Nucleus accumbens (tissue), 56 donors: Measurements from ENCODE around the gene NFKBIZ.

Experiments used
- DNase-seq, 56 donors: peaks; one replicate each; lab custom pipeline; 2025; lab: John Stamatoyannopoulos, UW

NFKBIZ gene, protein sequence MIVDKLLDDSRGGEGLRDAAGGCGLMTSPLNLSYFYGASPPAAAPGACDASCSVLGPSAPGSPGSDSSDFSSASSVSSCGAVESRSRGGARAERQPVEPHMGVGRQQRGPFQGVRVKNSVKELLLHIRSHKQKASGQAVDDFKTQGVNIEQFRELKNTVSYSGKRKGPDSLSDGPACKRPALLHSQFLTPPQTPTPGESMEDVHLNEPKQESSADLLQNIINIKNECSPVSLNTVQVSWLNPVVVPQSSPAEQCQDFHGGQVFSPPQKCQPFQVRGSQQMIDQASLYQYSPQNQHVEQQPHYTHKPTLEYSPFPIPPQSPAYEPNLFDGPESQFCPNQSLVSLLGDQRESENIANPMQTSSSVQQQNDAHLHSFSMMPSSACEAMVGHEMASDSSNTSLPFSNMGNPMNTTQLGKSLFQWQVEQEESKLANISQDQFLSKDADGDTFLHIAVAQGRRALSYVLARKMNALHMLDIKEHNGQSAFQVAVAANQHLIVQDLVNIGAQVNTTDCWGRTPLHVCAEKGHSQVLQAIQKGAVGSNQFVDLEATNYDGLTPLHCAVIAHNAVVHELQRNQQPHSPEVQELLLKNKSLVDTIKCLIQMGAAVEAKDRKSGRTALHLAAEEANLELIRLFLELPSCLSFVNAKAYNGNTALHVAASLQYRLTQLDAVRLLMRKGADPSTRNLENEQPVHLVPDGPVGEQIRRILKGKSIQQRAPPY

DNA sequence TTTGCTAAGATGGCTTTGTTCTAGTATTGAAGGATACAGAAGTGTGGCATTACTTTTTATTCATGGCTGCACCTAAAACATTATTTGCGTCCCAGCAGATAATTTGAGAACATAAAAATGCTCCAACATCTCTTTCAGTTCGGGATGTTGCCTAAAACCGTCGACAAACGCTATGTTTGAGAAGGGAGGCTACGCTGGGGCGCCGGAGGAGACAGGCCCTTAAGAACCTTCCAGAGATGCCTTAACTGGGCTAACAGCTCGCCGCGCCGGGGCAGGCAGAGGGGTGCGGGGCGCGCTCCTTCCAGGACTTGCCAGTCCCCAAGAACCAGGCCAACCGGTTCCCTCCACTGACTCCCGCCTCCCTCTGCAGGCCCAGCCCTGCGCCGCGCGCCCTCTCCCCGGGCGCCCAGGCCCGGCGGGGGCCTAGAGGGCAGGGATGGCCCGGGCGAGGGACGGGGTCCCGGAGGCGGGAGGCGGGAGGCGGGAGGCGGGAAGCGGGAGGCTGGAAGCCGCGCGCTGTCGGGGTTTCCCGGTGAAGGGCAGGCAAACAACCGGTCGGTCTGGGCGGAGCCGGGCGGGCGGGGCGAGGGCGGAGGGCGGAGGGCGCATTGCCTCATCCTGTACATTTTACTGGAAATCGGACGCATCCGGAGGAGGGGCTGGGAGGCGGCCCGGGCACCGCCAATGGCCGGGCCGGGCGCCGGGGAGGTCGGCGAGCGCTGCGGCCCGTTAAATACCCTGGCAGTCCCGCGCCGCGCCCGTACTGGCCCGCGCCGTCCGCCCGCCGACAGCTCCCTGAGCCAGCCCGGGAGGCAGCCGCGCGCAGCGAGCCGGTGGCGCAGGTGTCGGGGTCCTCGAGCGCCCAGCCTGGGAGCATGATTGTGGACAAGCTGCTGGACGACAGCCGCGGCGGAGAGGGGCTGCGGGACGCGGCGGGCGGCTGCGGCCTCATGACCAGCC is at the start of gene NFKBIZ:
NFKBIZ (plus strand) TSS at position 761 of the 960 bp plus-strand sequence; CDS start at position 876, 115 bp downstream.
- DNase-seq: peak; percentile 24 to 94 (median 84)

DNA sequence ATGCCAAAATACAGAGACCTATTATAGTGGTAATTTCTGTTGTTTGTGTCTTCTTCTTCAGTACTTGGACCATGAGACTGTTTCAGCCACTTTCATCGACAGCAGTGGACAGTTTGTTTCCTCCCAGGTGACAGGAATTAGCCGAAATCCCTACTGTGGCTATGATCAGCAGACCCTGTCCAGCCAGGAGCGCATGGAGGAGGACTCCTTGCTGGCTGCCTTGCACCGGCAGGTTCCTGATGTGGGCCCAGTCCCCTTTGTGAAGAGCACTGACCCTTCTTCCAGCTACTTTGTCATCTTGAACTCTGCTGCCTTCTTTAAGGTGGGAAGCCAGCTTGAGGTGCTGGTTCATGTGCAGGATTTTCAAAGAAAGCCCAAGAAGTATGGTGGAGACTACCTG is 48.1 kb upstream of the NFKBIZ start:
- DNase-seq: no peak

DNA sequence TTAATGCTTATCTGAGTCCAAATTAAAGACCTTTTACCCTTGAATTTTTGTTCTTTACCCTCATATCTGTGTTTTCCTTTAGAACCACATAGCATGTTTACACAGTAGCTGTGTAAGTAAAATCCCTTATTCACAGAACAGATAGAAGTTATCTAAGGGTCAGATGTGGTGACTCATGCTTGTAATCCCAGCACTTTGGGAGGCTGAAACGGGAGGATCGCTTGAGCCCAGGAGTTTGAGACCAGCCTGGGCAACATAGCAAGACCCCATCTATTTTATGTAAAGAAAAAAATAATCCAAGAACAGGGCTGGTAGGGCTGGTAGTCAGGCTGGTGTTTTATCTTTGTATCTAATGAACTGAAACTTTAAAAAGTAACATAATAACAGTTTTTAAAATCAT is 47.1 kb upstream of the NFKBIZ start:
- DNase-seq: no peak

DNA sequence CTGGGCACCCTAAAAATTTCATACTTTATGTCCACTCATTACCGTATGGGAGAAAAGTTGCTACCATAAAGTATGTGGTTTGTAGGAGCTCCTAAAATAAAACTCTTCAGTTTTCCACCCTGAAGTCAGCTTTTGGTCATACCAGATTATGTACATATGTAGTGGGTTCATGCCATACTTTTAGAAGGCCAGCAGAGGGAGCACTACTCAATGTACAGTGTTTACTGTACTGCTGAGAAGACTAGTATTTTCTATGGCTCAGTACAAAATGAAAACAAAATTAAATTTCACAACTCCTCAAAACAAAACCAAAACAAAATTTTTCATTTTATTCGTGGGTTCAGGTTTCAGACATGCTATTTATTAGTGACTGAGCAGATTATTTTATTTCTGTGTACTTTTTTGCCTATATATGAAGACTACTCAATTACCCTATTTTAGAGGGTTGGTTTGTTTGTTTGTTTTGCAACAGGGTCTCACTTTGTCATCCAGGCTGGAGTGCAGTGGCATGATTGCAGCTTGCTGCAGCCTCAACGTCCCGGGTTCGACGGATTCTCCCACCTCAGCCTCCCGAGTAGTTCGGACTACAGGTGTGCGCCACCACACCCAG is 46.0 kb upstream of the NFKBIZ start:
- peak in 19 of 56 donors; percentile 3 to 69 (median 22) for DNase-seq

DNA sequence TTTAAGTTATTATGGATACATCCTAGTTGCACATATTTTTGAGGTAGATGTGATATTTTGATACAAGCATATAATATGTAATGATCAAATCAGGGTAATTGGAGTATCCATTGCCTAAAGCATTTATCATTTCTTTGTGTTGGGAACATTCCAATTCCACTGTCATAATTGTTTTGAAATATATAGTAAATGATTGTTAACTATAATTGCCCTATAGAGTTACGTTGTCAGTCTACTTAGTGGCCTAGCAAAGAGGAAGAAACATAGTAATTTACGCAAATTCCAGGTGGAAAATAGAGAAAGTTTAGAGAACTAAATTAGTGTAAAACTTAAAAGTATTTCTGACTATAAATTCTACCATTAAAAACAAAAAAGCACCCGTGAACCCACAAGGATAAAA is 45.4 kb upstream of the NFKBIZ start:
- no peak for DNase-seq

DNA sequence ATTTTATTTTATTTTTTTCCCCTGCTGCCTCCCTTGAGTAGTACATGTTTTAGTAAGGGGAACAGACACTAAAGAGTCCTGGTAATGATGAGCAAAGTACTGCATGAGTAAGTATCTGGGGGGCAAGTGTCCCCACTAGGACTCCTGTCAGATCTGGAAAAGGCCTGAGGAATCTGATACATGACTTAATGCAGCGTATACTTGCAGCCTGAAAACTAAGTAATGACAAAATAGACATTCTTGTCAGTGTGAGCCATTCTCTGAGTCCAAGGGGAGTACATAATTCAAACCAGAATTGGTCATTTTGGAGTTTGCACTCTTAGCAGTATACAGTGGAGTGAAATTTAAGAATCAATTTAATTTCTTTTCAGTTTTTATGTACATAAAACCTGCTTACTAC is 42.8 kb upstream of the NFKBIZ start:
- DNase-seq: no peak

DNA sequence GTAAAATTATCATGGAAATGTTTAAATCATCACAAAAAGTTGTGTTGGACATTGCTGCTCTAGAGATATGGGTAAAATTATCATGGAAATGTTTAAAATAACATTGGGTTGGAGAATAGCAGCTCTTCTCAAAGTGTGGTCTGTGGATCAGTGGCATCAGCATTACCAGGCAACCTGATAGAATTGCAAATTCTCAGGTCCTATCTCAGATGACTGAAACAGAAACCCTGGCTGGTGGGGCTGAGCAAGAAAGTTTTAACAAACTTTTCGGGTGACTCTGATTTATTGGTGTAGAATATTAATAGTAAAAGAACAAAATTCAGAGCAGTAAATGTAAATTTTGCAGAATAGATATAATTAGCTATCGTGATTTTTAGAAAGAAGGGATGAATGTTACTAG is 41.4 kb upstream of the NFKBIZ start:
- DNase-seq: no peak

DNA sequence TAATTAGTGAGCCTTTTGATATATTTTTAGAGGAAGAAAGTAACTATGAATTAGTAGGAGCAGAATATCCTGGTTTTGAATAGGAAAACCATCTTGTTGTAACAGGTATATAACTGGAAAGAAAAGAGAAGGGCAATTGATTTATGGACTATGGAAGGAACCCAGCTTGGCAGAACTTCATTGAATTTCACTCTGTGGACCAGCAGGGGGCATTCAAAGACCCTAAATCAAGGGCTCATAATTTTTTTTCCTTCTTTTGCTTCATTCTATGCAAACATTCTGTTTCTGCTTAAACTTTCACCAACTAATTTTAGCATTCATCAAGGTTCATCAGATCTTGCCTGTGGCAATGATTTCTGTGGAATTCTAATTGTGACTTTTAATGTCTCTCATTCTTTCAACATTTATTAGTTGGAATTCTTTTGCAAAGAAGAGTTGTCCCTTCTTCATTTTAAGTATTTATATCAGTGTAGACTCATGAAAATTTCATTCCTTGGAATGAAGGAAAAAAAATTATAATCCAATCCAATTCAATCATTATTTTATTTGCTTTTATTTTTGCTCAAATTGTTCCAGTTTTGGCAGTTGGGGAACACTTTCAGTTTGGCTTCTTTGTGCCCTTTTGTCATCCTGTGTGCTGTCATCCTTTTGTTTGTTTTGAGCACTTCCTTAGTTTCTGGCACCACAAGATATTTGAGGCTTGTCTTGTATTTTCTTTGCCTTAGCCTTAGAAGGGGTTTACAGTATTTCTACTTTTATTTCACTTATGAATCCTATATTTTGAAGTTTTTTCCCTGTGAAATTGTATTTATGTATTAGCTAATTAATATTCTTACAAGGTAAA is 39.9 kb upstream of the NFKBIZ start:
- DNase-seq: peak in 6 of 56 donors; percentile 1 to 28 (median 2)

DNA sequence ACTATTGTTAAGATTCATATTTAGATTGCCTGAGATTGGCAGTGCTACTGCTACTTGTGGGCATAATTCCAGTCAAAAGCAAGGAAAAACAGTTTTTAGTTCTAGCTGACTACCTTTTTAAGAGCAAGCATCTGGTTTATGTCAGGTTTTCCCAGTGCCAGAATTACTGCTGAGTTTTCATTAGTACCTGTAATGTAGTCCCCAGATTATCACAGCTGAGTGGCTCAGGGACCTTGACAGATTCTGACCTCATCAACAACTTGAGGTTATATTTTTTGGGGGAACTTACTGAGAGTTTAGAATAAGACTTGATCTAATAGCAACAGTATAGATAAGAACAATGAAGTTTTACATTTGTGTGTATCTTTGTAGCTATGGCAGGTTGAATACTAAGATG is 39.3 kb upstream of the NFKBIZ start:
- DNase-seq: no peak

DNA sequence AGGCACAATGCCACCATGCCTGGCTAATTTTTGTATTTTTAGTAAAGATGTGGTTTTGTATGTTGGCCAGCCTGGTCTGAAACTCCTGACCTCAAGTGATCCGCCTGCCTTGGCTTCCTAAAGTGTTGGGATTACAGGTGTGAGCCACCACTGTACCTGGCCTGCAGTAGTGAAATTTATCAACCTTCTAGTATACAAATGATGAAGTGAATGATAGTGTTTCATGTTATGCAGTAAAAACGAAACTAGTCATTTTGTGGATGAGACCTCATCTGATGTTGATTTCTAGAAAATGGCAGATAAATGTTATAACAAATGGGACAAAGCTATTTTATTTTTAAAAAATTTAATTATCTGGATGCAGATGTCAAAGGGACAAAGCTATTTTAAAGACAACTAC is 37.4 kb upstream of the NFKBIZ start:
- no peak for DNase-seq

DNA sequence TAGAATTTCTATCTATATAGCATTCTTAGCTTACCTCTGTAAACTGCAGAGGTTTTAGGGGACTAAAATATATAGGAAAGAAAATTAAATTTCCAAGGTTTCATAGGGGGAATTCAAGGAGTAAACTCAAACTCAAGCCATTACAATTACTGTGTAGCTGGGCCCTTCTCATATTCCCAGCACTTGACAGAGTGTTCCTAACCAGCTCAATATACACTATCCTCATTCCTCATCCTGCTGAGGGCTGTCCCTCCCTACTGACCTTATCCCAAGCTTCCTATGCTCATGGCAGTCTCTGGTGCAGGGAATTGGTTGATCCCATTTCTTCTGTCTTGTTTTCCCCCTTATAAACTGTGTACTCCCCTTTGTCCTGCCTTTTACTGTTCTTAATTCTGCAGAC is 36.4 kb upstream of the NFKBIZ start:
- no peak for DNase-seq

DNA sequence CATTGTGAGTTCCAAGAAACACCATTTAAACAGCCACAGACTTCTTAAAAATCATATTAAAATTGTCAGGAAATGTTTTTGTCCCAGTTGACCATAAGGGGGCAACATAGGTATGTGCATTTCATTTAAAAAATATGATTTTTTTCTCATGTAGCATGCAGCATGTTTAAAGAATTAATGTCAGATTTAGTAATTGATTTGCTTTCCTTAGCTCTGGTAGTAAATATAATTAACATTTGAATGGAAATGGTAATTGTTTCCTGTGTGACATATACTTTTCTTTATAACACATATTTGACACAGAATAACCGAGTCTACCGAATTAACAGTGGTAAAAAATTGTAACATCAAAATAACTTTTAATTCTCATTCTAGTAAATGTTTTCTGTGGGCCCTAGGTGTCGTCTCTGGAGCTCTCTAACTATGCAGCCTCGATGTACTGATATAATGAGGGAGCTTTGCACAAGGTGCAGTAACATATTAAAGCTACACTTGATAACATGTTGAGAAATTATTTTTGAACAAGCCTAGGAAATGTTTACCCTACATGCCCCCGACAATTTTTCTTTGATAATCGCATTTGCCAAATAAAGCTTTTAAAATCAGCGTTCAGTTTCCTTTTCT is 35.4 kb upstream of the NFKBIZ start:
- DNase-seq: no peak

DNA sequence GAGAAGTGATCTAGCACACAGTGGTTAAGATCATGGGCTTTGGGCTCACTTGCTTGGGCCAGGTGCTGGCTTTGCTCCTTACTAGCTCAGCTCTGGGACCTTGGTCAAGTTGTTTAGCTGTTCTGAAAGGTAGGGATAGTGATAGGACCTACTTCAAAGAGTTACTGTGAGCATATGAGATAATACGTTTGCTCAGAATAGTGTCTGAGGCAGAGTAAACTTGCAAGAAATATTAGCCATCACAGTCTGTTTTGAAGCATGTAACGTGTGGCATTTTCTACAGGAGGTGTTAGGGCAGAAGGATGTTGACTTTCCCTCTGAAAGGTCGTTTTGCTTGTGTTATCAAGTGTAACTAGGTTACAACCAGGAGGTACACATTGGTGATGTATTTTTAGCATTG is 34.5 kb upstream of the NFKBIZ start:
- DNase-seq: no peak

DNA sequence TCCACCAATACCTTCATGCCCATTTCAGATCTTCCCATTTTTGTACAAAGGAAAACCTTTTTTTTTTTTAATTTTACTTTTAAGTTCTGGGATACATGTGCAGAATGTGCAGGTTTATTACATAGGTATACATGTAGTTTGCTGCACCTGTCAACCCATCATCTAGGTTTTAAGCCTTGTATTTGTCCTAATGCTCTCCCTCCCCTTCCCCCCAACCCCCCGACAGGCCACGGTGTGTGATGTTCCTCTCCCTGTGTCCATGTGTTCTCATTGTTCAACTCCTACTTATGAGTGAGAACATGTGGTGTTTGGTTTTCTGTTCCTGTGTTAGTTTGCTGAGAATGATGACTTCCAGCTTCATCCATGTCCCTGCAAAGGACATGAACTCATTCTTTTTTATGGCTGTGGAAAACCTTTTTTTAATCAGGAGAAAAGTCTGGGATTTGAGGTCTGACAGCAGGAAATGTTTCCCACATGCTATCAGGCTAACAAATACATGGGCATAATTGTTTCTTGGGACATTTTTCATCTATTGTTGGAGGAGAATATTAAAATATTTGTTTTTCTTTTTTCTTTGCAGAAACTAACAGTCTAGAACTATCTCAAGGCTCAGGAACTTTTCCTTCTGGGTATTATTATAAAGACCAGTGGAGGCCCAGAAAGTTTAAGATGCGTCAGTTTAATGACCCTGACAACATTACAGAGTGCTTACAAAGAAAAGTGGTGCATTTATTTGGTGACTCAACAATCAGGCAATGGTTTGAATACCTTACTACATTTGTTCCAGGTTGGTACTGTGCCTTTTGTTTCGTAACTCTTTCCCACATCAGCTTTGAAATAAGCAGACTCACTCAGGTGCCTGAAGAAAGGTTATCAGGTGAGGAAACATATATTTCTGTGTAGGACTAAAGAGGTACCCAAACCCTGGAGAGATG is 32.8 kb upstream of the NFKBIZ start:
- DNase-seq: no peak

DNA sequence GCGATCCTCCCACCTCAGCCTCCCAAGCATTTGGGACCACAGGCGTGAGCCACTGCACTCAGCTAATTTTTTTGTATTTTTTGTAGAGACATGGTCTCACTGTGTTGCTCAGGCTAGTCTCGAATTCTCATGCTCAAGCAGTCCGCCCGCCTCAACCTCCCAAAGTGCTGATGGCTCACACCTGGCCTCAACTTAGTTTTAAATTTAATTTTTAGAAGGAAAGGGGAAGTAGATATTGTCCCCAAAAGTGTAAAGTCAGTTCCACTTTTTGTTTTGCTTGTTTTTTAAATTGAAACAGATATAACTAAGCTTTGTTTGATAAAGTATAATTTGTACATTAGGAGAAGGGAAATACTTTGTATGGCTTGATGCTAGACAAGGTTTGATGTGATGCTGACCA is 31.3 kb upstream of the NFKBIZ start:
- DNase-seq: no peak

DNA sequence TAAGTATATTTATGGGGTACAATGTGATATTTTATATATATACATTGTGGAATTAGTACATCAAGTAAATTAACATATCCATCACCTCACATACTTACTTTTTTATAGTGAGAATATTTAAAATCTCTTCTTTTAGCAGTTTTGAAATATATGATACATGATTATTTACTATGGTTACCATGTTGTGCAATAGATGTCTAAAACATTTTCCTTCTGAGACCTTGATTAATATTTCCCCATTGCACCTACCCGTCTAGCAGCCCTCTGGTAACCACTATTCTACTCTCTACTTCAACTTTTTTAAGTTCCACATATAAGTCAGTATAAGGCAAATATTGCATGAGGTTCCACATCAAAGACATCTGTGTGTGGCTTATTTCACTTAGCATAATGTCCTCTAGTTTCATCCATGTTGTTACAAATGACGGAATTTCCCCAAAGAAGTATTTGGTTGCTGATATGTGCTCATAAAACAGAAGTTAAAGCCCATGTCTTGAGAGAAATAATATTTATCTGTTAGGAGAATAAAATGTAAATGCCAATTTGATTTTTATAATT is 29.6 kb upstream of the NFKBIZ start:
- DNase-seq: no peak

DNA sequence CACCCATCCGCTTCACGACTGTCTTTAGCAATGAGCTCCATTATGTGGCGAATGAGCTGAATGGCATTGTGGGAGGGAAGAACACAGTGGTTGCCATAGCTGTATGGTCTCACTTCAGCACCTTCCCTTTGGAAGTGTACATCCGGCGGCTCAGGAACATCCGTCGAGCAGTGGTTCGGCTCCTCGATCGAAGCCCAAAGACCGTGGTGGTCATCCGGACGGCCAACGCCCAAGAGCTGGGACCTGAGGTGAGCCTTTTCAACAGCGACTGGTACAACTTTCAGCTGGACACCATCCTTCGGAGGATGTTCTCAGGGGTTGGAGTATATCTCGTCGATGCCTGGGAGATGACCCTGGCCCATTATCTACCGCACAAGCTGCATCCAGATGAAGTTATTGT is 27.8 kb upstream of the NFKBIZ start:
- DNase-seq: no peak

DNA sequence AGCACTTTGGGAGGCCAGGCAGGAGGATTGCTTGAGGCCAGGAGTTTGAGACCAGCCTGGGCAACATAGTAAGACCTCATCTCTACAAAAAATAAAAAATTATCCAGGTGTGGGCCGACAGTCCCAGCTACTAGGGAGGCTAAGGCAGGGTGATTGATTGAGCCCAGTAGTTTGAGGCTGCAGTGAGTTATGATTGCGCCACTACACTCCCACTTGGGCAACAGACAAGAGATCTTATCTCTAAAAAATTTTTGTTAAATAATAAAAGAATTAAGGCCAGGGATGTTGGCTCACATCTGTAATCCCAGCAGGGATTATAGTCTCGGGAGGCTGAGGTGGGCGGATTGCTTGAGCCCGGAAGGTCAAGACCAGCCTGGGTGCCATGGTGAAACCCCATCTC is 25.8 kb upstream of the NFKBIZ start:
- DNase-seq: no peak
